Esophagus muscularis mucosa (tissue), 4 donors: ENCODE measurements around the gene PLEKHM1. TPM values are rescaled to one million over a fixed set of nuclear protein-coding genes. Genes with fewer than 3 reads are reported as not detected.

Experiments used
- DNase-seq: peaks from one replicate; pipeline ENCODE4 v3.0.0-alpha.2; 2017; ENCODE audit errors: extremely low spot score
- H3K27ac ChIP-seq, 4 donors: fragments of 200-600 bp; sonication (generic); replicated peaks in 1 of 4; 1 replicate in 3 of 4; 2 replicates in 1 of 4; pipeline ENCODE4 v1.5.1; 2016 to 2019; ENCODE audit warnings: mild to moderate bottlenecking in 1 of 4
- H3K27me3 ChIP-seq, 4 donors: fragments of 200-600 bp; sonication (generic); one replicate each; pipeline versions ENCODE4 v1.5.1 to v1.6.0; 2016 to 2019
- H3K36me3 ChIP-seq, 4 donors: fragments of 200-600 bp; sonication (generic); one replicate each; pipeline ENCODE4 v1.5.1; 2016 to 2019
- H3K4me1 ChIP-seq, 4 donors: fragments of 200-600 bp; sonication (generic); one replicate each; pipeline ENCODE4 v1.5.1; 2016 to 2019
- H3K4me3 ChIP-seq, 4 donors: fragments of 200-600 bp; sonication (generic); 1 replicate in 2 of 4; 2 replicates in 2 of 4; pipeline ENCODE4 v1.5.1; 2016 to 2019; ENCODE audit warnings: mild to moderate bottlenecking in 4 of 4, moderate library complexity in 1 of 4
- H3K9me3 ChIP-seq, 4 donors: fragments of 200-600 bp; sonication (generic); 1 replicate in 3 of 4; 2 replicates in 1 of 4; pipeline ENCODE4 v1.5.1; 2016 to 2019
- CTCF ChIP-seq, 3 experiments: fragments of 200-600 bp in 2 of 3; fragments of 450-650 bp in 1 of 3; sonication (generic) in 2 of 3; IDR thresholded peaks; one replicate each; pipeline ENCODE4 v1.5.1; 2017 to 2019; ENCODE audit warnings: antibody characterized with exemption in 3 of 3, mild to moderate bottlenecking in 2 of 3, moderate library complexity in 1 of 3
- EP300 ChIP-seq: sonication (generic); formaldehyde crosslinking; IDR thresholded peaks from one replicate; pipeline ENCODE4 v1.6.1; 2017; ENCODE audit warnings: antibody characterized with exemption
- POLR2A ChIP-seq: fragments of 450-650 bp; IDR thresholded peaks from one replicate; pipeline ENCODE4 v1.6.1; 2017; ENCODE audit warnings: antibody characterized with exemption, moderate library complexity, mild to moderate bottlenecking, low read depth
- POLR2AphosphoS5 ChIP-seq, 2 donors: sonication (generic); formaldehyde crosslinking; IDR thresholded peaks; one replicate each; pipeline ENCODE4 v1.6.1; 2017; ENCODE audit warnings: antibody characterized with exemption in 2 of 2
- WGBS: methylation state at CpG from one replicate; pipeline ENCODE4 v1.1.5; 2018; 5-methylcytosine and 5-hydroxymethylcytosine counted together
- intact Hi-C: fragments of 100-400 bp; cut with DNase I; formaldehyde crosslinking; loops from one replicate; pipeline ENCODE4 v1.15.1; 2023
- total RNA-seq, 4 donors: library from RNA; depleted of rRNA; stranded (reverse); fragments of >200 nt; gene quantifications; one replicate each; pipeline versions ENCODE4 v1.1.0 to v1.2.1, GENCODE V29; 2016

PLEKHM1 gene
- total RNA-seq, 4 donors from 2014 or later = 28.5 to 38.0 (median 36.0) TPM

- Histone ChIP-seq H3K4me1 (peaks cover 31 to 58% (median 42%) of the 10 kb centered on the region in 4 donors), H3K27me3 (peaks cover 0 to 16% (median 0%) of the 10 kb centered on the region in 4 donors), H3K4me3 (peak overlapping the region; percentile 28 to 53 (median 36)), H3K9me3 (no peaks in the 10 kb centered on the region), H3K36me3 (peaks cover 0 to 7% (median 2%) of the 10 kb centered on the region in 4 donors), H3K27ac (peak overlapping the region in 3 of 4 donors; percentile 54 to 66 (median 60))
- DNase-seq = no peak
- WGBS = 76% methylated on average over 14 of the region's 24 CpGs
- intact Hi-C loops = no loop called here
- TF ChIP-seq POLR2AphosphoS5 (IDR thresholded peaks at IDR 0.05) = no peak
- no peak for TF ChIP-seq EP300
- no peak for TF ChIP-seq POLR2A
- TF ChIP-seq CTCF (IDR thresholded peaks at IDR 0.05) = no peak
These were observed 80.1 kb downstream of the PLEKHM1 start for GRCh38 chr17:45410144-45411091.

GRCh38 chr17:45409659-45410076, 80.9 kb downstream of the PLEKHM1 start:
- no peaks in the 10 kb centered on the region for H3K9me3 ChIP-seq
- no CpG with 5 or more reads among the region's 5 CpGs for WGBS
- TF ChIP-seq POLR2AphosphoS5 (IDR thresholded peaks at IDR 0.05) (no peak), POLR2A (no peak), EP300 (no peak), CTCF (IDR thresholded peaks at IDR 0.05) (no peak)
- intact Hi-C loops = no loop called here
- peak overlapping the region; percentile 28 to 53 (median 36) for H3K4me3 ChIP-seq
- peaks cover 34 to 58% (median 49%) of the 10 kb centered on the region in 4 donors for H3K4me1 ChIP-seq
- H3K27me3 ChIP-seq = peaks cover 0 to 24% (median 0%) of the 10 kb centered on the region in 4 donors
- H3K27ac ChIP-seq = peak overlapping the region in 3 of 4 donors; percentile 54 to 66 (median 60)
- no peak for DNase-seq
- H3K36me3 ChIP-seq = peaks cover 0 to 14% (median 6%) of the 10 kb centered on the region in 4 donors

- intact Hi-C loops = no loop called here
- Histone ChIP-seq H3K4me3 (peak overlapping the region in 2 of 4 donors; percentile 35 to 53), H3K9me3 (no peaks in the 10 kb centered on the region), H3K36me3 (peaks cover 0 to 23% (median 12%) of the 10 kb centered on the region in 4 donors), H3K4me1 (peaks cover 34 to 58% (median 49%) of the 10 kb centered on the region in 4 donors), H3K27ac (no peak overlapping the region), H3K27me3 (peaks cover 0 to 25% (median 0%) of the 10 kb centered on the region in 4 donors)
- WGBS = 67% methylated on average over 11 of the region's 11 CpGs
- TF ChIP-seq CTCF (IDR thresholded peaks at IDR 0.05) (no peak), EP300 (no peak), POLR2AphosphoS5 (IDR thresholded peaks at IDR 0.05) (no peak), POLR2A (no peak)
- no peak for DNase-seq
These were observed 81.7 kb downstream of the PLEKHM1 start for GRCh38 chr17:45408611-45409421.

- Histone ChIP-seq H3K4me1 (peaks cover 19 to 39% (median 33%) of the 10 kb centered on the region in 4 donors), H3K4me3 (peak overlapping the region in 2 of 4 donors; percentile 34 to 39), H3K36me3 (peaks cover 0 to 49% (median 32%) of the 10 kb centered on the region in 4 donors), H3K27ac (no peak overlapping the region), H3K9me3 (no peaks in the 10 kb centered on the region), H3K27me3 (peaks cover 0 to 25% (median 0%) of the 10 kb centered on the region in 4 donors)
- 79% methylated on average over 7 of the region's 7 CpGs for WGBS
- no peak for DNase-seq
- intact Hi-C loops = no loop called here
- TF ChIP-seq POLR2A (no peak), EP300 (no peak), POLR2AphosphoS5 (IDR thresholded peaks at IDR 0.05) (no peak), CTCF (IDR thresholded peaks at IDR 0.05) (no peak)
These were observed 84.4 kb downstream of the PLEKHM1 start for GRCh38 chr17:45406107-45406506.
